Measurements from ENCODE around the gene FBLN2.
A peak's percentile ranks its signal among the peaks of the same experiment; 100 is the strongest.

Gene FBLN2

DNA sequence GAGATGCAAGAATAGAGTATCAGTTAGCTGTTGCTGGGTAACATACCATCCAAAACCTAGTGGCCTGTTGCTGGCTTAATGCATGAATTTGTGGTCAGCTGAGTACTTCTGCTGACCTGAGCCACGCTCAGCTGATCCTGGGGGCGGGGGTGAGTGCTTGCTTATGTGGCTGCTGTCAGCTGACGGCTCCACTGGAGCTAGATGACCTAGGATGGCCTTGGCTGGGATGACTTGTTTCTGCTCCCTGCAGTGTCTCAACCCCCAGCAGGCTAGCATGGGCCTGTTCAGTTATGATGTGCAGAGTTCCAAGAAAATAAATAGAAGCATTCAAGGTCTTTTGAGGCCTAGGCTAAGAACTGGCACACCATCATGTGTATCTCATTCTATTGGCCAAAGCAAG, 63.9 kb downstream of the FBLN2 start:
- H3K9me3 ChIP-seq: no peaks in the 10 kb centered on the region
- TF ChIP-seq, protein P1, sequence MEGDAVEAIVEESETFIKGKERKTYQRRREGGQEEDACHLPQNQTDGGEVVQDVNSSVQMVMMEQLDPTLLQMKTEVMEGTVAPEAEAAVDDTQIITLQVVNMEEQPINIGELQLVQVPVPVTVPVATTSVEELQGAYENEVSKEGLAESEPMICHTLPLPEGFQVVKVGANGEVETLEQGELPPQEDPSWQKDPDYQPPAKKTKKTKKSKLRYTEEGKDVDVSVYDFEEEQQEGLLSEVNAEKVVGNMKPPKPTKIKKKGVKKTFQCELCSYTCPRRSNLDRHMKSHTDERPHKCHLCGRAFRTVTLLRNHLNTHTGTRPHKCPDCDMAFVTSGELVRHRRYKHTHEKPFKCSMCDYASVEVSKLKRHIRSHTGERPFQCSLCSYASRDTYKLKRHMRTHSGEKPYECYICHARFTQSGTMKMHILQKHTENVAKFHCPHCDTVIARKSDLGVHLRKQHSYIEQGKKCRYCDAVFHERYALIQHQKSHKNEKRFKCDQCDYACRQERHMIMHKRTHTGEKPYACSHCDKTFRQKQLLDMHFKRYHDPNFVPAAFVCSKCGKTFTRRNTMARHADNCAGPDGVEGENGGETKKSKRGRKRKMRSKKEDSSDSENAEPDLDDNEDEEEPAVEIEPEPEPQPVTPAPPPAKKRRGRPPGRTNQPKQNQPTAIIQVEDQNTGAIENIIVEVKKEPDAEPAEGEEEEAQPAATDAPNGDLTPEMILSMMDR (IDR thresholded peaks at IDR 0.05): no peak
- peak; percentile 79 to 89 for DNase-seq
- no peaks in the 10 kb centered on the region for H3K4me1 ChIP-seq
- intact Hi-C loops (cut with DNase I; ENCODE audit: low total_unique reads): no loop called here
- no peaks in the 10 kb centered on the region for H3K27me3 ChIP-seq
- H3K27ac ChIP-seq: no peak overlapping the region
- peaks cover 0 to 4% (median 0%) of the 10 kb centered on the region in 3 donors for H3K36me3 ChIP-seq
- no peak overlapping the region for H3K4me3 ChIP-seq

DNA sequence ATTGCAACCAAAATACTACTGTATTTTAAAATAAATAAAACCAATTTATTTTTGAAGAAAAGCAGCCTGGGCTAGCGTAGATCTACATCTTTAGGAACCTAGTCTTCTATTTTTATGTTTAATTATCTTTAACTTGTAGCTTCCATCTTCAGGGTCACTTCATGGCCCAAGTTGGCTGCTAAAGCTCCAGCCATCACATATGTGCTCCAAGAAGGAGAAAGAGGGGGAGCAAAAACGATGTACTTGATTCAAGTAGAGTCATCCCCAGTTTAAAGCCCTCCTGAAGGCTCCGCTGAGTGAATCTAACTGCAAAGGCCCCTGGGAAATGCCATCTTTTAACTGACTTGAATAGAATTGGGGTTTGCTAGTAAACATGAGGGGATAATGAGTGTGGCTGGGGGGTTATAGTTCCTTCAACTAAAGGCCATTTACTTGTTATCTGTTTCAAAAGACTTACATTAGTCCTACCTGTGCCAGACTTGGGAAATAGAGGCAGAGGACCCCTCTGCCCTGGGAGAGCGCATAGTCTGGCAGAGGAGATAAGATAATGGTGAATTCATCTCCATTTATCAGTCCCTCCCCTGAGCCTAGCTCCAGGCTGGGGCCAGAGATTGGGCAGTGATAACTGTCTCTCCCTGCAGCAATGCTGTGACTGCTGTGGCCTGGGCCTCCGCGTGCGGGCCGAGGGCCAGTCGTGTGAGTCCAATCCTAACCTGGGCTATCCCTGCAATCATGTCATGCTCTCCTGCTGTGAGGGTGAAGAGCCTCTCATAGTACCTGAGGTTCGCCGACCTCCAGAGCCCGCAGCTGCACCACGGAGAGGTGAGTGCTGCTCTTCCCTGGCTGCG, 64.6 kb downstream of the FBLN2 start:
- H3K27me3 ChIP-seq: no peaks in the 10 kb centered on the region
- intact Hi-C loops (cut with DNase I; ENCODE audit: low total_unique reads): no loop called here
- H3K4me1 ChIP-seq: no peaks in the 10 kb centered on the region
- H3K4me3 ChIP-seq: no peak overlapping the region
- H3K36me3 ChIP-seq: peaks cover 0 to 6% (median under 1%) of the 10 kb centered on the region in 3 donors
- TF ChIP-seq, protein P1 (IDR thresholded peaks at IDR 0.05): no peak
- no peak overlapping the region for H3K27ac ChIP-seq
- H3K9me3 ChIP-seq: no peaks in the 10 kb centered on the region
- peak in 1 of 2 donors; percentile 19 for DNase-seq

DNA sequence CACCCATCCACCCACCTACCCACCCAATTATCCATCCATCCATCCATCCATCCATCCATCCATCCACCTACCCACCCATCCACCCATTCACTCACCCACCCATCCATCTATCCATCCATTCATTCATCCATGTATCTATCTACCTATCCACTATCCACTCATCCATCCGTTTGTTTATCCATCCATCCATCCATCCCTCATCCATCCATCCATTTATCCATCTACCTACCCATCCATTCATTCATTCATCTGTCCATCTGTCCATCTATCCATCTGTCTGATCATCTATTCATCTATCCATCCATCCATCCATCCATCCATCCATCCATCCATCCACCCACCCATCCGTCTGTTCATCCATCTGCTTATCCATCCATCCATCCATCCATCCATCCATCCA, 65.7 kb downstream of the FBLN2 start:
- no peak for DNase-seq
- TF ChIP-seq, protein P1 (IDR thresholded peaks at IDR 0.05): no peak
- H3K36me3 ChIP-seq: peaks cover 0 to 6% (median 3%) of the 10 kb centered on the region in 3 donors

DNA sequence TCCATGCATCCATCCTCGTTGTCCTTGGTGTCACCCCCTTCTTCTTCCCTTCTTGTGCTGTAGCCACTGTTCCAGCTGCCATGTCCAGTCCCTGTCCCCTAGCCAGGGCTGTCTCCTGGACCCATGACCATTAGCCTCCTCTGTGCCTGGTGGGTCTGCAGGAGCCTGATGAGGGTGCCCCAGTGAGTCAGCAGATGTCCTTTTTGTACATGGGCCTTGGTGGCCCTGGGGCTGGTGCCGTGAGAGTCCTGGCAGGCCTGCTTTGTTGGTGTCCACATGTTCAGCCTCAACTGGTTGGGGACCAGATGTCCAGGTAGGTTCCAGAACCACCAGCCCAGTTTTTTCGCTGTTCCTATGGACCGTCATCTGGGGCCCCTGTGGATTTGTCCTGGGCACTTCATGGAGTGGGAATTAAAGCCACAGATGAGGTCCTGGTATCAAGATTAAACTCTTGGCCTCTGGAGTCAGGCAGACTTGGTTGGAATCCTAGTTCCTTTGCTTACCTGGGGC, 66.1 kb downstream of the FBLN2 start:
- Histone ChIP-seq H3K9me3 (no peaks in the 10 kb centered on the region), H3K27ac (no peak overlapping the region), H3K27me3 (no peaks in the 10 kb centered on the region), H3K4me3 (no peak overlapping the region), H3K4me1 (no peaks in the 10 kb centered on the region), H3K36me3 (peaks cover 0 to 6% (median 3%) of the 10 kb centered on the region in 3 donors)
- DNase-seq: no peak
- TF ChIP-seq, protein P1 (IDR thresholded peaks at IDR 0.05): no peak
- intact Hi-C loops (cut with DNase I; ENCODE audit: low total_unique reads): no loop called here

More for the DNA sequence above, 65.7 kb downstream of the FBLN2 start:
- intact Hi-C loops (cut with DNase I; ENCODE audit: low total_unique reads): no loop called here
- Histone ChIP-seq H3K27me3 (no peaks in the 10 kb centered on the region), H3K4me1 (no peaks in the 10 kb centered on the region), H3K9me3 (no peaks in the 10 kb centered on the region), H3K4me3 (no peak overlapping the region), H3K27ac (no peak overlapping the region)

DNA sequence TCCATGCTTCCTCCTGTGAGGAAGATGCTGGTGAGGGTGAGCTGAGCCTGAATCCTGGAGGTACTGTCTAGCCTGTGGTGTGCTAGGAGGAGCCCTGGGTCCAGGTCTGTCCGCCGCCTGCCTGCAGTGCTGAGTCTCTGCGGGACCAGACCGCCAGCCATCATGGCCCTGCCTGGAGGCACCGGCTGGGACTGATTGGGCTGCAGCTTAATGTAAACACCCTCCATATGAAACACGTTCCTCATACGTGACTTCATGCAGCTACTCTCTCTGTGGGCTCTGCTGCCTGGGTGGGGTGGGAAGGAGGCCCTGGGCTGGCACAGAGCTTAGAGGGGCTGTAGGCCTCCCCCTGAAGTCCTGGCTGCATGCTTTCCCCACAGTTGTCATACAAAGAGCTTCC, 67.4 kb downstream of the FBLN2 start:
- H3K27me3 ChIP-seq: no peaks in the 10 kb centered on the region
- H3K9me3 ChIP-seq: no peaks in the 10 kb centered on the region
- no peak overlapping the region for H3K4me3 ChIP-seq
- no peak for DNase-seq
- H3K27ac ChIP-seq: no peak overlapping the region
- H3K4me1 ChIP-seq: no peaks in the 10 kb centered on the region
- intact Hi-C loops (cut with DNase I; ENCODE audit: low total_unique reads): no loop called here
- H3K36me3 ChIP-seq: peaks cover 0 to 6% (median 3%) of the 10 kb centered on the region in 3 donors
- TF ChIP-seq, protein P1 (IDR thresholded peaks at IDR 0.05): no peak

All from tibial artery (tissue), 4 donors.